ENCODE data around the gene TXNDC16. TPM values are rescaled to one million over a fixed set of nuclear protein-coding genes. Genes with fewer than 3 reads are reported as not detected.
A peak's percentile ranks its signal among the peaks of the same experiment; 100 is the strongest.
"Not testable (repeated sequence)": the region's sequence is repeated elsewhere in the genome, so short reads cannot be mapped to it uniquely, and the experiment has no call there.

TXNDC16 gene
- total RNA-seq, 2 experiments from 2014 or later, result 10.4 to 11.4 TPM

DNA sequence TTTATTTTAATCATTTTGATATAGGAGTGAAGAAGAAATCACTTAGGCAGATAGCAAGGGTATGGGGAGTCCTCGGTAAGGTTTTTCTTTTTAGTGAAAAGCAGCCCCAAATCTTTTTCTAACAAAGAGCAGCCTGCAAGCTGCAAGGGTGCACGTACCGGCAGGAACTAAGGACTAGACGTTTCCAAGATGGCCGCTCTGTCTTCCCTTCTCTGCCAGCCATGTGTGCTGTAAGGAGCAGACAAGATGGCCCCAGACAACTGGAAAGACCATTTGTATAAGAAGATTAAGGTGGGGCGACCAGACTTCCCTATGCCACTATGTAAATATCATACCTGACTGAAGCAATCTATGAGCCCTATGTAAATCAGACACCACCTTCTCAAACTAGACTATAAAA lies 79.6 kb downstream of the TXNDC16 start:
- H3K4me3 Mint-ChIP-seq, result no peak overlapping the region
- intact Hi-C loops (cut with DNase I, micrococcal nuclease), result loop anchor here in 1 of 2 experiments (1.0 kb wide), 1 partner anchor 173 kb away; no protein-coding TSS in a partner anchor
- H3K9me3 ChIP-seq (ENCODE audit: control insufficient read depth in 1 of 2, insufficient read depth in 1 of 2, low read length in 2 of 2), result no peaks in the 10 kb centered on the region
- H3K36me3 Mint-ChIP-seq (ENCODE audit: low read depth), result peaks cover 56% of the 10 kb centered on the region
- TF ChIP-seq, protein P1, sequence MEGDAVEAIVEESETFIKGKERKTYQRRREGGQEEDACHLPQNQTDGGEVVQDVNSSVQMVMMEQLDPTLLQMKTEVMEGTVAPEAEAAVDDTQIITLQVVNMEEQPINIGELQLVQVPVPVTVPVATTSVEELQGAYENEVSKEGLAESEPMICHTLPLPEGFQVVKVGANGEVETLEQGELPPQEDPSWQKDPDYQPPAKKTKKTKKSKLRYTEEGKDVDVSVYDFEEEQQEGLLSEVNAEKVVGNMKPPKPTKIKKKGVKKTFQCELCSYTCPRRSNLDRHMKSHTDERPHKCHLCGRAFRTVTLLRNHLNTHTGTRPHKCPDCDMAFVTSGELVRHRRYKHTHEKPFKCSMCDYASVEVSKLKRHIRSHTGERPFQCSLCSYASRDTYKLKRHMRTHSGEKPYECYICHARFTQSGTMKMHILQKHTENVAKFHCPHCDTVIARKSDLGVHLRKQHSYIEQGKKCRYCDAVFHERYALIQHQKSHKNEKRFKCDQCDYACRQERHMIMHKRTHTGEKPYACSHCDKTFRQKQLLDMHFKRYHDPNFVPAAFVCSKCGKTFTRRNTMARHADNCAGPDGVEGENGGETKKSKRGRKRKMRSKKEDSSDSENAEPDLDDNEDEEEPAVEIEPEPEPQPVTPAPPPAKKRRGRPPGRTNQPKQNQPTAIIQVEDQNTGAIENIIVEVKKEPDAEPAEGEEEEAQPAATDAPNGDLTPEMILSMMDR (IDR thresholded peaks at IDR 0.05), result no peak
- ChIA-PET CTCF (no interaction called here), POLR2A (no interaction called here)
- peaks cover 13% of the 10 kb centered on the region for H3K36me3 ChIP-seq (ENCODE audit: insufficient read depth, low read length)
- H3K27ac ChIP-seq (ENCODE audit: low read depth in 1 of 2, low read length in 2 of 2), result no peak overlapping the region
- H3K27me3 Mint-ChIP-seq, result no peaks in the 10 kb centered on the region
- H3K4me1 ChIP-seq (ENCODE audit: insufficient read depth, low read length), result no peaks in the 10 kb centered on the region
- no peaks in the 10 kb centered on the region for H3K9me3 Mint-ChIP-seq
- H3K27me3 ChIP-seq (ENCODE audit: control insufficient read depth in 1 of 2, insufficient read depth in 2 of 2, low read length in 2 of 2), result no peaks in the 10 kb centered on the region
- H3K27ac Mint-ChIP-seq, result no peak overlapping the region
- H3K4me1 Mint-ChIP-seq (ENCODE audit: low read depth), result peaks cover 9% of the 10 kb centered on the region
- DNase-seq, result no peak
- no peak for ATAC-seq (ENCODE audit: poor library complexity)
- H3K4me3 ChIP-seq (ENCODE audit: low read length), result no peak overlapping the region

DNA sequence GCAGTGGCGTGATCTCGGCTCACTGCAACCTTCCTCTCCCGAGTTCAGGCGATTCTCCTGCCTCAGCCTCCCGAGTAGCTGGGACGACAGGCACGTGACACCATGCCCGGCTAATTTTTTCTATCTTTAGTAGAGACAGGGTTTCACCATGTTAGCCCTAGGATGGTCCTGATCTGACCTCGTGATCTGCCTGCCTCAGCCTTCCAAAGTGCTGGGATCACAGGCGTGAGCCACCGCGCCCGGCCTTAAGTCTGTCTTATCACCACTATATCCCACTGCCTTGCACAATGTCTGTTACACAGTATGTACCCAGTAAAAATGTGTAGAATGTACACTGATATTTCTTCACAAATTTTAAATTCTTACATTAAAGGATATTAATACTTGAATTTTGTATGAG lies 80.1 kb downstream of the TXNDC16 start:
- not testable (repeated sequence) for H3K9me3 ChIP-seq (ENCODE audit: control insufficient read depth in 1 of 2, insufficient read depth in 1 of 2, low read length in 2 of 2); H3K27ac Mint-ChIP-seq; H3K27me3 ChIP-seq (ENCODE audit: control insufficient read depth in 1 of 2, insufficient read depth in 2 of 2, low read length in 2 of 2)

DNA sequence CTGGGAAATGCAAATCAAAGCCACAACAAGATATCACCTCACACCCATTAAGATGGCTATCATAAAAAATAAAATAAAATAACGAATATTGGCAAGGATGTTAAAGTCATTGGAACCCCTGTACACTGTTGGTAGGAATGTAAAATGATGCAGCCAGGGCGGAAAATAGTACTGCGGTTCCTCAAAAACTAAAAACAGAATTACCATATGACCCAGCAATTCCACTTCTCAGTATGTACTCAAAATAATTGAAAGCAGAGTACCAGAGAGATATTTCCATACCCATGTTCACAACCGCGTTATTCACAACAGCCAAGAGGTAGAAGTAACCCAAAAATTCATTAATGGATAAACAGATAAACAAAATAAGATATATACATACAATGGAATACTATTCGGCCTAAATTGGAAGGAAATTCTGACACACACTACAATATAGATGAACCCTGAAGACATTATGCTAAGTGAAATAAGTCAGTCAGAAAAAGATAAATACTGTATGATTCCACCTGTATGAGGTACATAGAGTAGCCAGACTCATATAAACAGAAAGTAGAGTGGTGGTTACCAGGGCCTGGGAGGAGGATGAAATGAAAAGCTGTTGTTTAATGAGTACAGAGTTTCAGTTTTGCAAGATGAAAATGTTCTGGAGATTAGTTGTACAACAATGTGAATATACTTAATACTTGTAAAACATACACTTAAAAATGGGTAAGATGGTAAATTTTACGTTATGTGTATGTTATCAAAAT lies 84.6 kb downstream of the TXNDC16 start:
- Mint-ChIP-seq H3K36me3 (ENCODE audit: low read depth) (peaks cover 29% of the 10 kb centered on the region), H3K4me3 (no peak overlapping the region), H3K27ac (no peak overlapping the region), H3K27me3 (no peaks in the 10 kb centered on the region), H3K9me3 (no peaks in the 10 kb centered on the region), H3K4me1 (ENCODE audit: low read depth) (no peaks in the 10 kb centered on the region)
- TF ChIP-seq, protein P1 (IDR thresholded peaks at IDR 0.05), result no peak
- Histone ChIP-seq H3K9me3 (ENCODE audit: control insufficient read depth in 1 of 2, insufficient read depth in 1 of 2, low read length in 2 of 2) (peaks cover 0 to 1% of the 10 kb centered on the region in 2 experiments), H3K4me3 (ENCODE audit: low read length) (no peak overlapping the region), H3K4me1 (ENCODE audit: insufficient read depth, low read length) (no peaks in the 10 kb centered on the region), H3K27ac (ENCODE audit: low read depth in 1 of 2, low read length in 2 of 2) (no peak overlapping the region), H3K36me3 (ENCODE audit: insufficient read depth, low read length) (peaks cover 8% of the 10 kb centered on the region), H3K27me3 (ENCODE audit: control insufficient read depth in 1 of 2, insufficient read depth in 2 of 2, low read length in 2 of 2) (no peaks in the 10 kb centered on the region)
- DNase-seq (peak in 1 of 14 experiments; percentile 26), ATAC-seq (ENCODE audit: poor library complexity) (no peak)
- intact Hi-C loops (cut with DNase I, micrococcal nuclease), result loop anchor here in 1 of 2 experiments (5.0 kb wide), 1 partner anchor 470 kb away; no protein-coding TSS in a partner anchor
- POLR2A ChIA-PET, result interaction anchor here (0.7 to 1.2 kb wide), 2 partner anchors 20 to 153 kb away, joined by 3 read pairs; partner anchors contain the start of gene PTGER2
- CTCF ChIA-PET, result no interaction called here

More for the DNA sequence above, 80.1 kb downstream of the TXNDC16 start:
- H3K27me3 Mint-ChIP-seq; H3K27ac ChIP-seq (ENCODE audit: low read depth in 1 of 2, low read length in 2 of 2); H3K4me3 ChIP-seq (ENCODE audit: low read length); DNase-seq; intact Hi-C loops (cut with DNase I, micrococcal nuclease); H3K4me1 Mint-ChIP-seq (ENCODE audit: low read depth); ATAC-seq (ENCODE audit: poor library complexity); H3K4me3 Mint-ChIP-seq; POLR2A ChIA-PET; H3K9me3 Mint-ChIP-seq; CTCF ChIA-PET; H3K4me1 ChIP-seq (ENCODE audit: insufficient read depth, low read length): not testable (repeated sequence)
- peaks cover 53% of the 10 kb centered on the region for H3K36me3 Mint-ChIP-seq (ENCODE audit: low read depth)
- peaks cover 13% of the 10 kb centered on the region for H3K36me3 ChIP-seq (ENCODE audit: insufficient read depth, low read length)

All from CD4-positive, alpha-beta T cell (primary cell).